GM13977 (cell line): ENCODE data around the gene DENND1A.
A peak's percentile ranks its signal among the peaks of the same experiment; 100 is the strongest.

Experiments
- DNase-seq: peaks from one replicate; pipeline ENCODE4 v3.0.0; 2012; ENCODE audit warnings: low spot score
- in situ Hi-C: fragments of 300-500 bp; cut with MboI; formaldehyde crosslinking; loops from one replicate; pipeline ENCODE4 v1.12.0; 2022; ENCODE audit warnings: low sequenced_read_pairs, low pct_unique_long_range_greater_than_20kb, mixed read lengths, inconsistent platforms; ENCODE audit not compliant: unreplicated experiment
- TF ChIP-seq, protein P1 (sequence below): IDR thresholded peaks from 2 replicates; pipeline ENCODE4 v1.5.1; 2012; ENCODE audit warnings: mild to moderate bottlenecking, control low read depth; ENCODE audit not compliant: insufficient read depth; ENCODE audit errors: extremely low read depth, missing control alignments

DENND1A gene

DNA sequence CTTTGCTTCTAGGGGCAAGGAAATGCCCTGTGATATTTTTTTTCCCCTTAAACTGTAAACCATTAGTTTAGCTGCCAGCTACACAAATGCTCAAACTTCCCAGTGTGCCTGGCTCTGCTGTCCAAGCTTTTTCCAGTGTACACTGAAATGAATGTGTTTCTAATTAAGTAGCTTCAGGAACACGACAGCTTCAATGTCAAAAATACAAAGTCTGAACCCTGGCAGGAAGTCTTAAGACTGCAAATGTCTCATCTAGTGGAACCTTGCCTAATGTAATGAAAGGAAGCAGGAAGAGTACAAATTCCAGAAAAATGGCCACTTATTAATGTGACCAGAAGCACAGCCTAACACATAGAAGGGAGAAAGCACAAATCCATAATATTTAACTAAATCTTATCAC, 318.7 kb downstream of the DENND1A start:
- TF ChIP-seq, protein P1, sequence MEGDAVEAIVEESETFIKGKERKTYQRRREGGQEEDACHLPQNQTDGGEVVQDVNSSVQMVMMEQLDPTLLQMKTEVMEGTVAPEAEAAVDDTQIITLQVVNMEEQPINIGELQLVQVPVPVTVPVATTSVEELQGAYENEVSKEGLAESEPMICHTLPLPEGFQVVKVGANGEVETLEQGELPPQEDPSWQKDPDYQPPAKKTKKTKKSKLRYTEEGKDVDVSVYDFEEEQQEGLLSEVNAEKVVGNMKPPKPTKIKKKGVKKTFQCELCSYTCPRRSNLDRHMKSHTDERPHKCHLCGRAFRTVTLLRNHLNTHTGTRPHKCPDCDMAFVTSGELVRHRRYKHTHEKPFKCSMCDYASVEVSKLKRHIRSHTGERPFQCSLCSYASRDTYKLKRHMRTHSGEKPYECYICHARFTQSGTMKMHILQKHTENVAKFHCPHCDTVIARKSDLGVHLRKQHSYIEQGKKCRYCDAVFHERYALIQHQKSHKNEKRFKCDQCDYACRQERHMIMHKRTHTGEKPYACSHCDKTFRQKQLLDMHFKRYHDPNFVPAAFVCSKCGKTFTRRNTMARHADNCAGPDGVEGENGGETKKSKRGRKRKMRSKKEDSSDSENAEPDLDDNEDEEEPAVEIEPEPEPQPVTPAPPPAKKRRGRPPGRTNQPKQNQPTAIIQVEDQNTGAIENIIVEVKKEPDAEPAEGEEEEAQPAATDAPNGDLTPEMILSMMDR, result no peak
- in situ Hi-C loops, result no loop called here
- DNase-seq, result no peak

GRCh38 chr9:123609844-123610243, 320.1 kb downstream of the DENND1A start:
- TF ChIP-seq, protein P1, result no peak
- DNase-seq, result no peak
- in situ Hi-C loops, result no loop called here

GRCh38 chr9:123608104-123608503, 321.8 kb downstream of the DENND1A start:
- TF ChIP-seq, protein P1, result no peak
- DNase-seq, result peak; percentile 52
- in situ Hi-C loops, result no loop called here

DNA sequence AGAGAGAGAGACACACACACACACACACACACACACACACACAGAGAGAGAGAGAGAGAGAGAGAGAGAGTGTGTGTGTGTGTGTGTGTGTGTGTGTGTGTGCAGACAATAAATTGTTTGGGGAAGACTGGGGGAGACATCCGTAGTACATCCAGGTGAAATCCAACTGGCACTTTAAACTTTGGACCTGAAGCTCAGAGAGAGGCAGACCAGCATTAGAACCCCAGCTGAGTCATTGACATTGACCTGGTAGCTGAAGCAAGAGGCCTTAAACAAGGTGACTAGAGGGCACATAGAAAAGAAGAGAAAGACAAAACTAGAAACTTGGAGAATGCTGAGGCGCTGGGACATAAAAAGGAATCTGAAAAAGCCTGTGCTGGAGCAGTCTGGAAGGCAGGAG, 322.4 kb downstream of the DENND1A start:
- in situ Hi-C loops, result no loop called here

GRCh38 chr9:123606141-123606540, 323.8 kb downstream of the DENND1A start:
- in situ Hi-C loops, result no loop called here
- DNase-seq, result no peak
- TF ChIP-seq, protein P1, result no peak

More for the DNA sequence above, 322.4 kb downstream of the DENND1A start:
- DNase-seq, result no peak
- TF ChIP-seq, protein P1, result no peak

- TF ChIP-seq, protein P1, result no peak
- no peak for DNase-seq
- in situ Hi-C loops, result no loop called here
Measured at GRCh38 chr9:123605286-123605685, 324.6 kb downstream of the DENND1A start.

DNA sequence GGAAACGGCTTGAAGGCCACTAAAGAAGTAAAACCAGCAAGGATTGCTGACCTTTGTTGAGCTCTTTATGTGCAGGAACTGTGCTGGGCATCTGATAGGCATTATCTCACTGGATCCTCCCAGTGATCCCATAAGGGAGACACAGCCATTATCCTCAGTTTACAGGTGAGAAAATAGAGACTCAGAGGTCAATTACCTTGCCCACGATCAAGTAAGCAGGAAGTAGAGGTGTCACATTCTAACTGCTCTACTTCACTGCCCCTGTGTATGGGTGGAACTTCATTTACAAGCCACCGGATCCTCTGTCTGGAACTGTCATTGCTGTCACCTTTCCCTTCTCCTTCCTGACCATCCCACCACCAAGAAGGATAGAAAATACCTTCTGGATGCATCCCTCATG, 325.1 kb downstream of the DENND1A start:
- no peak for DNase-seq
- in situ Hi-C loops, result no loop called here
- TF ChIP-seq, protein P1, result no peak
